Left ventricle myocardium inferior (tissue), 1 donor: Measurements from ENCODE around the gene GMPS. TPM values are rescaled to one million over a fixed set of nuclear protein-coding genes. Genes with fewer than 3 reads are reported as not detected.

Experiments
- DNase-seq: peaks from one replicate; pipeline ENCODE4 v3.0.0-alpha.2; 2020
- H3K27ac ChIP-seq: fragments of 200-600 bp; replicated peaks from 2 replicates; pipeline ENCODE4 v1.8.0; 2021
- H3K27me3 ChIP-seq: fragments of 200-600 bp; 2 replicates; pipeline ENCODE4 v1.8.0; 2021; ENCODE audit warnings: low read depth
- H3K36me3 ChIP-seq: fragments of 200-600 bp; 2 replicates; pipeline ENCODE4 v1.8.0; 2021
- H3K4me1 ChIP-seq: fragments of 200-600 bp; 2 replicates; pipeline ENCODE4 v1.8.0; 2021
- H3K4me3 ChIP-seq: fragments of 200-600 bp; 2 replicates; pipeline ENCODE4 v1.8.0; 2021; ENCODE audit warnings: mild to moderate bottlenecking, moderate library complexity
- H3K9me3 ChIP-seq: fragments of 200-600 bp; replicated peaks from 2 replicates; pipeline ENCODE4 v1.8.0; 2021
- CTCF ChIP-seq: fragments of 200-600 bp; IDR thresholded peaks from 2 replicates; pipeline ENCODE4 v1.8.0; 2021; ENCODE audit warnings: antibody characterized with exemption, mild to moderate bottlenecking, borderline replicate concordance
- intact Hi-C: fragments of 100-400 bp; cut with micrococcal nuclease; formaldehyde crosslinking; loops from one replicate; pipeline ENCODE4 v1.11.0; 2022
- total RNA-seq: library from RNA; stranded (reverse); fragmentation: NEBNext Ultra II Directional; extraction: Animal tissue kit (Norgen Biotek cat#: 25700); gene quantifications from one replicate; pipeline ENCODE4 v1.2.1, GENCODE V29; 2021
- donor health status: DM: no; HTN: yes; CAD: no; lungs with severe emphysema.

The GMPS gene
- total RNA-seq, 1 donor from 2014 or later = 29.4 TPM

GRCh38 chr3:155946178-155946577 lies 75.7 kb downstream of the GMPS start:
- Histone ChIP-seq H3K27me3 (no peaks in the 10 kb centered on the region), H3K27ac (no peak overlapping the region), H3K36me3 (peaks cover 3% of the 10 kb centered on the region), H3K9me3 (no peaks in the 10 kb centered on the region), H3K4me3 (no peak overlapping the region), H3K4me1 (no peaks in the 10 kb centered on the region)
- TF ChIP-seq CTCF = no peak
- no peak for DNase-seq
- intact Hi-C loops = no loop called here

GRCh38 chr3:155948476-155948875 lies 78.0 kb downstream of the GMPS start:
- H3K4me3 ChIP-seq = no peak overlapping the region

GRCh38 chr3:155949453-155950217 lies 79.2 kb downstream of the GMPS start:
- TF ChIP-seq CTCF = no peak
- no peaks in the 10 kb centered on the region for H3K36me3 ChIP-seq
- intact Hi-C loops = no loop called here
- H3K4me3 ChIP-seq = no peak overlapping the region
- H3K27ac ChIP-seq = no peak overlapping the region
- no peaks in the 10 kb centered on the region for H3K4me1 ChIP-seq
- no peaks in the 10 kb centered on the region for H3K27me3 ChIP-seq
- H3K9me3 ChIP-seq = no peaks in the 10 kb centered on the region
- DNase-seq = no peak

More at GRCh38 chr3:155948476-155948875, 78.0 kb downstream of the GMPS start:
- no peaks in the 10 kb centered on the region for H3K27me3 ChIP-seq
- H3K4me1 ChIP-seq = no peaks in the 10 kb centered on the region
- DNase-seq = no peak
- H3K9me3 ChIP-seq = no peaks in the 10 kb centered on the region
- intact Hi-C loops = no loop called here
- no peaks in the 10 kb centered on the region for H3K36me3 ChIP-seq
- no peak for TF ChIP-seq CTCF
- H3K27ac ChIP-seq = no peak overlapping the region

GRCh38 chr3:155956508-155957411 lies 86.3 kb downstream of the GMPS start:
- H3K27ac ChIP-seq = no peak overlapping the region
- H3K9me3 ChIP-seq = peaks cover 3% of the 10 kb centered on the region
- no peaks in the 10 kb centered on the region for H3K36me3 ChIP-seq
- no peaks in the 10 kb centered on the region for H3K27me3 ChIP-seq
- DNase-seq = no peak
- H3K4me3 ChIP-seq = no peak overlapping the region
- no peaks in the 10 kb centered on the region for H3K4me1 ChIP-seq
- intact Hi-C loops = no loop called here
- no peak for TF ChIP-seq CTCF

- DNase-seq = no peak
- TF ChIP-seq CTCF = no peak
- intact Hi-C loops = no loop called here
- H3K27me3 ChIP-seq = no peaks in the 10 kb centered on the region
- no peaks in the 10 kb centered on the region for H3K36me3 ChIP-seq
- no peaks in the 10 kb centered on the region for H3K4me1 ChIP-seq
- H3K4me3 ChIP-seq = no peak overlapping the region
- H3K27ac ChIP-seq = no peak overlapping the region
- peaks cover 3% of the 10 kb centered on the region for H3K9me3 ChIP-seq
These were observed 87.0 kb downstream of the GMPS start for GRCh38 chr3:155957412-155957880.
